Sigmoid colon (tissue), 7 donors: ENCODE measurements around the gene ENPP6. TPM values are rescaled to one million over a fixed set of nuclear protein-coding genes. Genes with fewer than 3 reads are reported as not detected.

Source experiments
- DNase-seq: peaks from one replicate; pipeline ENCODE4 v3.0.0-alpha.2; 2019
- H3K27ac ChIP-seq, 4 donors: fragments of 200-600 bp; sonication (generic); one replicate each; pipeline ENCODE4 v1.5.1; 2016 to 2019; ENCODE audit warnings: mild to moderate bottlenecking in 1 of 4
- H3K27me3 ChIP-seq, 3 donors: fragments of 200-600 bp; sonication (generic); one replicate each; pipeline ENCODE4 v1.5.1; 2019; ENCODE audit warnings: mild to moderate bottlenecking in 1 of 3
- H3K36me3 ChIP-seq, 4 donors: fragments of 200-600 bp; sonication (generic); one replicate each; pipeline ENCODE4 v1.5.1; 2016 to 2019
- H3K4me1 ChIP-seq, 4 donors: fragments of 200-600 bp; sonication (generic); one replicate each; pipeline ENCODE4 v1.5.1; 2017 to 2019
- H3K4me3 ChIP-seq, 4 donors: fragments of 200-600 bp; sonication (generic); one replicate each; pipeline ENCODE4 v1.5.1; 2017 to 2019; ENCODE audit warnings: mild to moderate bottlenecking in 2 of 4, moderate library complexity in 1 of 4
- H3K9me3 ChIP-seq, 4 donors: fragments of 200-600 bp in 3 of 4; sonication (generic) in 3 of 4; one replicate each; pipeline versions ENCODE4 v1.5.1 to v1.6.1; 2013 to 2019
- CTCF ChIP-seq, 4 experiments: fragments of 450-650 bp in 3 of 4; fragments of 200-600 bp in 1 of 4; IDR thresholded peaks; one replicate each; pipeline ENCODE4 v1.5.1; 2016 to 2019; ENCODE audit warnings: antibody characterized with exemption in 4 of 4, mild to moderate bottlenecking in 3 of 4, moderate library complexity in 2 of 4
- EP300 ChIP-seq, 4 donors: sonication (generic); formaldehyde crosslinking; IDR thresholded peaks; one replicate each; pipeline ENCODE4 v1.6.1; 2017; ENCODE audit warnings: antibody characterized with exemption in 4 of 4
- POLR2A ChIP-seq, 2 donors: fragments of 450-650 bp; IDR thresholded peaks; one replicate each; pipeline ENCODE4 v1.6.1; 2016; ENCODE audit warnings: antibody characterized with exemption in 2 of 2, mild to moderate bottlenecking in 2 of 2, moderate library complexity in 2 of 2
- POLR2AphosphoS5 ChIP-seq, 4 donors: sonication (generic); formaldehyde crosslinking; IDR thresholded peaks; one replicate each; pipeline ENCODE4 v1.6.1; 2017; ENCODE audit warnings: antibody characterized with exemption in 4 of 4
- WGBS, 2 donors: extraction: QIAGEN DNeasy Blood & Tissue Kit; methylation state at CpG; one replicate each; pipeline ENCODE4 v1.1.7; 2013; 5-methylcytosine and 5-hydroxymethylcytosine counted together
- intact Hi-C: fragments of 100-400 bp; cut with DNase I; formaldehyde crosslinking; loops from one replicate; pipeline ENCODE4 v1.15.1; 2023
- polyA plus RNA-seq, 3 donors: library from polyadenylated mRNA; stranded (reverse); fragments of 200-250 nt; gene quantifications; one replicate each; pipeline ENCODE4 v1.2.3, GENCODE V29; 2013
- total RNA-seq, 4 donors: library from RNA; depleted of rRNA; stranded (reverse); fragments of >200 nt; gene quantifications; one replicate each; pipeline ENCODE4 v1.1.0, GENCODE V29; 2016
- donor health status: healthy with polysubstance abuse.
- donor health status: Bipolar disorder and iron deficiency.
- donor health status: healthy.

Gene ENPP6
- total and polyA plus RNA-seq, 7 donors: under 0.01 to 0.66 (median 0.31) TPM

DNA sequence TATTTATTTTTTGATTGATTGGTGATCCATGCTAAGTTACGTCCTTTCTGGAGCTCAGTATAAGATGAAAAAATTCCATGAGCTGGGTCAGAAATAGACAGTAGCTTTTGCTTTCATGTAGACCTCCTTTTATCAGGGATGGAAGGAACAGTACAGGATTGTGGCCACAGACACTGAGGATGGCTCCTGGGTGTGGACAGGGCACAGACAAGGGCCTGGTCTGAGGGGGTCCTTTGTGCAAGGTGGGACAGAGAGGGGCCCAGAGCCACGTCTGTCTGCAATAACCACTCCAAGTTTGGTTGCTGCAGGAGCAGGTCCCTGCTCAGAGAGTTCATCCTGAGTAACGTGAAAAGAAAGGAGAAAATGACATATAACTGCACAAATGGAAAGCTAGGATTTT is 127.1 kb downstream of the ENPP6 start:
- H3K9me3 ChIP-seq: no peaks in the 10 kb centered on the region
- no peak overlapping the region for H3K27ac ChIP-seq
- WGBS, 2 donors: 83 to 86% methylated on average over 3 of the region's 3 CpGs
- peaks cover 0 to 9% (median 4%) of the 10 kb centered on the region in 4 donors for H3K4me1 ChIP-seq
- DNase-seq: no peak
- no peak overlapping the region for H3K4me3 ChIP-seq
- intact Hi-C loops: no loop called here
- TF ChIP-seq CTCF (IDR thresholded peaks at IDR 0.05): no peak
- no peak for TF ChIP-seq POLR2AphosphoS5 (IDR thresholded peaks at IDR 0.05)
- no peaks in the 10 kb centered on the region for H3K36me3 ChIP-seq
- no peaks in the 10 kb centered on the region for H3K27me3 ChIP-seq

GRCh38 chr4:184080674-184081073 is 137.0 kb downstream of the ENPP6 start:
- TF ChIP-seq POLR2AphosphoS5 (IDR thresholded peaks at IDR 0.05) (no peak), EP300 (IDR thresholded peaks at IDR 0.05) (no peak), POLR2A (IDR thresholded peaks at IDR 0.05) (no peak), CTCF (IDR thresholded peaks at IDR 0.05) (no peak)
- Histone ChIP-seq H3K27me3 (no peaks in the 10 kb centered on the region), H3K36me3 (no peaks in the 10 kb centered on the region), H3K27ac (no peak overlapping the region), H3K4me1 (no peaks in the 10 kb centered on the region), H3K9me3 (no peaks in the 10 kb centered on the region), H3K4me3 (no peak overlapping the region)
- no peak for DNase-seq
- intact Hi-C loops: no loop called here
- WGBS, 2 donors: 66 to 68% methylated on average over 8 of the region's 8 CpGs

DNA sequence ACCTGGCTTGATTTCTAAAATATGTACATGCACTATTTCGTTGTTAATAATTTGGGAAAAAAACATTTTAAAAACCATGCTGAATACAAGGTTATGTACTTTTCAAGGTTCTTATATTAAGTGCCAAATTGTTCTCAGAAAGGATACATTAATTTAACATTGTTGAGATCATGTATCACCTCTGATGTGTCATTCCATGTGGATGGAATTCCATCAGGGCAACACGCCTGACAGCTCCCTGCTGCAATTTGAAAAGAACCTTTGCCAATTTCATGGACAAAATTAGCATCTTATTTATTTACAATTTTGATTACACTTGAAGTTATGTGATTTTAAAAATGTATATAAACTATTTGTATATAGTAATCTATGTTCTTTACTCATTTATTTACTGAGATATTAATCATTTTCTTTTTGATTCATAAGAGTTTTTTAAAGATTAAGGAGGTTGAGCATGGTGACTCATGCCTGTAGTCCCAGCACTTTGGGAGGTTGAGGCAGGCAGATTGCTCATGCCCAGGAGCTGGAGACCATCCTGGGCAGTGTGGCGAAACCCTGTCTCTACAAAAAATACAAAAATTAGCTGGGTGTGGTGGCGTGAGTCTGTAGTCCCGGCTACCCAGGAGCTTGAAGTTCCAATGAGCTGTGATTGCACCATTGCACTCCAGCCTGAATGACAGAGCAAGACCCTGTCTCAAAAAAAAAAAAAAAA is 142.8 kb downstream of the ENPP6 start:
- no peak overlapping the region for H3K27ac ChIP-seq
- intact Hi-C loops: no loop called here
- no peaks in the 10 kb centered on the region for H3K4me1 ChIP-seq
- TF ChIP-seq EP300 (IDR thresholded peaks at IDR 0.05): no peak
- H3K36me3 ChIP-seq: no peaks in the 10 kb centered on the region
- no peak for DNase-seq
- no peak overlapping the region for H3K4me3 ChIP-seq
- H3K27me3 ChIP-seq: no peaks in the 10 kb centered on the region
- H3K9me3 ChIP-seq: peaks cover 0 to 12% (median 6%) of the 10 kb centered on the region in 4 donors
- whole genome bisulfite sequencing, 2 donors: 94 to 95% methylated on average over 5 of the region's 5 CpGs

GRCh38 chr4:184067931-184068554 is 149.6 kb downstream of the ENPP6 start:
- Histone ChIP-seq H3K36me3 (no peaks in the 10 kb centered on the region), H3K4me3 (no peak overlapping the region), H3K27ac (no peak overlapping the region), H3K4me1 (peaks cover 0 to 28% (median 10%) of the 10 kb centered on the region in 4 donors), H3K27me3 (no peaks in the 10 kb centered on the region), H3K9me3 (peaks cover 0 to 8% (median 6%) of the 10 kb centered on the region in 4 donors)
- WGBS, 2 donors: 77 to 83% methylated on average over 9 of the region's 9 CpGs
- intact Hi-C loops: no loop called here
- TF ChIP-seq POLR2A (IDR thresholded peaks at IDR 0.05) (no peak), POLR2AphosphoS5 (IDR thresholded peaks at IDR 0.05) (peak in 3 of 4 donors; percentile 35 to 54 (median 51)), EP300 (IDR thresholded peaks at IDR 0.05) (peak in 1 of 4 donors; percentile 66), CTCF (IDR thresholded peaks at IDR 0.05) (no peak)
- no peak for DNase-seq

GRCh38 chr4:184066584-184067300 is 150.9 kb downstream of the ENPP6 start:
- peaks cover 0 to 4% (median 4%) of the 10 kb centered on the region in 4 donors for H3K9me3 ChIP-seq
- H3K4me1 ChIP-seq: peaks cover 0 to 28% (median 10%) of the 10 kb centered on the region in 4 donors
- WGBS, 2 donors: 16 to 51% methylated on average over 9 of the region's 9 CpGs
- no peak overlapping the region for H3K27ac ChIP-seq
- no peak for DNase-seq
- intact Hi-C loops: no loop called here
- TF ChIP-seq CTCF (IDR thresholded peaks at IDR 0.05): no peak
- no peak for TF ChIP-seq EP300 (IDR thresholded peaks at IDR 0.05)
- no peak for TF ChIP-seq POLR2A (IDR thresholded peaks at IDR 0.05)
- peak in 1 of 4 donors; percentile 26 for TF ChIP-seq POLR2AphosphoS5 (IDR thresholded peaks at IDR 0.05)
- H3K4me3 ChIP-seq: no peak overlapping the region
- no peaks in the 10 kb centered on the region for H3K36me3 ChIP-seq
- H3K27me3 ChIP-seq: no peaks in the 10 kb centered on the region
